ENCODE measurements around the gene IMMP1L.

IMMP1L gene

GRCh38 chr11:31419138-31419537 lies 90.3 kb downstream of the IMMP1L start:
- no peaks in the 10 kb centered on the region for H3K79me2 ChIP-seq (ENCODE audit: low read length)
- H3K4me3 ChIP-seq (ENCODE audit: low read length), result no peak overlapping the region
- H2AFZ ChIP-seq (ENCODE audit: low read depth, low read length), result no peak overlapping the region
- no peaks in the 10 kb centered on the region for H3K27me3 ChIP-seq (ENCODE audit: low read depth, low read length)
- no peak overlapping the region for H3K9ac ChIP-seq (ENCODE audit: low read length)
- no peaks in the 10 kb centered on the region for H3K4me1 ChIP-seq (ENCODE audit: low read length)
- no peaks in the 10 kb centered on the region for H3K9me3 ChIP-seq (ENCODE audit: insufficient read depth, low read length)
- no peaks in the 10 kb centered on the region for H4K20me1 ChIP-seq (ENCODE audit: insufficient read depth, low read length)
- no peaks in the 10 kb centered on the region for H3K36me3 ChIP-seq (replicated peaks; ENCODE audit: low read depth, low read length)
- no peak for TF ChIP-seq EZH2phosphoT487 (IDR thresholded peaks at IDR 0.05; ENCODE audit: low read depth)
- no peak for TF ChIP-seq CTCF (IDR thresholded peaks at IDR 0.05; ENCODE audit: low read depth, low read length)
- no peak overlapping the region for H3K4me2 ChIP-seq (ENCODE audit: low read length)
- H3K27ac ChIP-seq (ENCODE audit: low read length), result no peak overlapping the region

- no peaks in the 10 kb centered on the region for H3K79me2 ChIP-seq (ENCODE audit: low read length)
- H3K4me3 ChIP-seq (ENCODE audit: low read length), result no peak overlapping the region
- H3K9me3 ChIP-seq (ENCODE audit: insufficient read depth, low read length), result no peaks in the 10 kb centered on the region
- no peak for TF ChIP-seq EZH2phosphoT487 (IDR thresholded peaks at IDR 0.05; ENCODE audit: low read depth)
- TF ChIP-seq CTCF (IDR thresholded peaks at IDR 0.05; ENCODE audit: low read depth, low read length), result no peak
- H4K20me1 ChIP-seq (ENCODE audit: insufficient read depth, low read length), result no peaks in the 10 kb centered on the region
- no peak overlapping the region for H3K4me2 ChIP-seq (ENCODE audit: low read length)
- H3K27ac ChIP-seq (ENCODE audit: low read length), result no peak overlapping the region
- no peak overlapping the region for H3K9ac ChIP-seq (ENCODE audit: low read length)
- H3K4me1 ChIP-seq (ENCODE audit: low read length), result no peaks in the 10 kb centered on the region
- H2AFZ ChIP-seq (ENCODE audit: low read depth, low read length), result no peak overlapping the region
- H3K36me3 ChIP-seq (replicated peaks; ENCODE audit: low read depth, low read length), result no peaks in the 10 kb centered on the region
- H3K27me3 ChIP-seq (ENCODE audit: low read depth, low read length), result no peaks in the 10 kb centered on the region
Observed at GRCh38 chr11:31417816-31418215, 91.6 kb downstream of the IMMP1L start.

DNA sequence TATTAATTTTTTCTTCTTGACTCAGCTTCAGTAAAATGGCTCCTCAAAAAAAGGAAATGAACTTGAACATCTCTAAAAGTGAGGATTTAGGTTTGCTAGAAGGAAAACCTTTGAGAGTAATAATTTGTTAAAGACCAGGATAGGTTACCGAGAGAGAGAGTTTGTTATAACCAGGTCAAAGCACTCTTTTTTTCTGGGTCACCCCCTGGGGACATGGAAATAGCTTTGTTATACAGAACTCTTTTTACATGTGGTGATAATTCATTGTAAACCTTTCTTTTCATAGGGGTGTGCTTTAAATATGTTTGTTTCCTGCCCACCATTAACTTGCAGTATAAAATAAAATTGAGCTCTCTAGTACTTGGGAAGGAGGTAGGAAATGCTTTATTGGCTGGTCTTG lies 92.1 kb downstream of the IMMP1L start:
- no peaks in the 10 kb centered on the region for H3K36me3 ChIP-seq (replicated peaks; ENCODE audit: low read depth, low read length)

DNA sequence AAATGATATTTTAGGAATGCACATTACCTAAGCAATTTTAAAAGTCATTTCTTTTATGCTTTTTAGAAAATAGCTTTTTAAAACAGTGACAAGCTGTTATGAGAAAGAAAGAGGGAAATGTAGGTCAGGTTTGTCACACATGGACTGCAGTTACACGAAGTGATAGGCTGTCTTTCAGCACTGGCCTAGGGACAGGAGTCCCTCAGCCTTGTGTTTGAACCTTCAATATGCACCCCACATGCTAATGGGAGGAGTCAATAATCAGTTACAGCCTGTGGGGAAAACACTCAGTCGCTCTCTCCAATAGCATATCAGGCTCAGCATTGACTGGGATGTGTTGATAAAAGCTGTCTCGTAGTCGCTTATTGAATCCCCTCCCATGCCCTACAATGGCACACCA lies 94.0 kb downstream of the IMMP1L start:
- no peak overlapping the region for H3K9ac ChIP-seq (ENCODE audit: low read length)
- H2AFZ ChIP-seq (ENCODE audit: low read depth, low read length), result no peak overlapping the region
- H4K20me1 ChIP-seq (ENCODE audit: insufficient read depth, low read length), result no peaks in the 10 kb centered on the region
- H3K36me3 ChIP-seq (replicated peaks; ENCODE audit: low read depth, low read length), result no peaks in the 10 kb centered on the region
- H3K4me2 ChIP-seq (ENCODE audit: low read length), result no peak overlapping the region
- no peaks in the 10 kb centered on the region for H3K79me2 ChIP-seq (ENCODE audit: low read length)
- no peaks in the 10 kb centered on the region for H3K4me1 ChIP-seq (ENCODE audit: low read length)
- no peaks in the 10 kb centered on the region for H3K9me3 ChIP-seq (ENCODE audit: insufficient read depth, low read length)
- no peak overlapping the region for H3K27ac ChIP-seq (ENCODE audit: low read length)
- TF ChIP-seq EZH2phosphoT487 (IDR thresholded peaks at IDR 0.05; ENCODE audit: low read depth) (no peak), CTCF (IDR thresholded peaks at IDR 0.05; ENCODE audit: low read depth, low read length) (no peak)
- H3K27me3 ChIP-seq (ENCODE audit: low read depth, low read length), result no peaks in the 10 kb centered on the region
- H3K4me3 ChIP-seq (ENCODE audit: low read length), result no peak overlapping the region

More for the DNA sequence above, 92.1 kb downstream of the IMMP1L start:
- no peaks in the 10 kb centered on the region for H3K4me1 ChIP-seq (ENCODE audit: low read length)
- H3K27ac ChIP-seq (ENCODE audit: low read length), result no peak overlapping the region
- H3K9ac ChIP-seq (ENCODE audit: low read length), result no peak overlapping the region
- no peak overlapping the region for H3K4me2 ChIP-seq (ENCODE audit: low read length)
- TF ChIP-seq EZH2phosphoT487 (IDR thresholded peaks at IDR 0.05; ENCODE audit: low read depth), result no peak
- no peak for TF ChIP-seq CTCF (IDR thresholded peaks at IDR 0.05; ENCODE audit: low read depth, low read length)
- H3K27me3 ChIP-seq (ENCODE audit: low read depth, low read length), result no peaks in the 10 kb centered on the region
- no peaks in the 10 kb centered on the region for H3K79me2 ChIP-seq (ENCODE audit: low read length)
- no peak overlapping the region for H3K4me3 ChIP-seq (ENCODE audit: low read length)
- H4K20me1 ChIP-seq (ENCODE audit: insufficient read depth, low read length), result no peaks in the 10 kb centered on the region
- no peak overlapping the region for H2AFZ ChIP-seq (ENCODE audit: low read depth, low read length)
- no peaks in the 10 kb centered on the region for H3K9me3 ChIP-seq (ENCODE audit: insufficient read depth, low read length)

Measured in OCI-LY3 (cell line).